Astrocyte (in vitro differentiated cells and primary cell): ENCODE results near the gene MRPL40.

Source experiments
- CTCF ChIP-seq: IDR thresholded peaks from 2 replicates; pipeline ENCODE4 v1.5.1; 2011; ENCODE audit warnings: low read depth, mild to moderate bottlenecking, inconsistent platforms, low read length, moderate library complexity; ENCODE audit not compliant: insufficient read depth
- EZH2 ChIP-seq: IDR thresholded peaks from 2 replicates; pipeline ENCODE4 v1.6.1; 2012; ENCODE audit warnings: mild to moderate bottlenecking, low read length, inconsistent platforms; ENCODE audit not compliant: insufficient read depth

GRCh38 chr22:19434829-19435580 lies 2.7 kb downstream of the MRPL40 start:
- TF ChIP-seq CTCF (no peak), EZH2 (no peak)
